HEK293 (cell line): ENCODE data around the gene SMIM5.

ENCODE experiments used
- CTCF ChIA-PET: fragments of 350-600 bp; formaldehyde crosslinking; extraction: SDS; loops from one replicate; lab custom pipeline; 2021; ENCODE audit warnings: antibody characterized with exemption; lab: Yijun Ruan, JAX
- POLR2A ChIA-PET: fragments of 300-600 bp; formaldehyde crosslinking; extraction: SDS; loops from one replicate; lab custom pipeline; 2020; ENCODE audit warnings: antibody characterized with exemption, inconsistent platforms; lab: Yijun Ruan, JAX
- H3K27ac ChIP-seq: fragments of 200-500 bp; sonication (Bioruptor generic); 2 replicates; pipeline ENCODE4 v1.5.1; 2014; ENCODE audit warnings: low read depth, low read length, control low read depth, inconsistent platforms; ENCODE audit errors: extremely low read depth
- H3K36me3 ChIP-seq, 2 experiments: fragments of 200-500 bp in 1 of 2; sonication (Bioruptor generic) in 1 of 2; 1 replicate in 1 of 2; 2 replicates in 1 of 2; pipeline ENCODE4 v1.5.1; 2014 to 2017; ENCODE audit warnings: inconsistent platforms in 2 of 2, low read length in 2 of 2; ENCODE audit not compliant: control insufficient read depth in 2 of 2, insufficient read depth in 1 of 2
- H3K4me1 ChIP-seq: fragments of 200-500 bp; sonication (Bioruptor generic); 2 replicates; pipeline ENCODE4 v1.5.1; 2014; ENCODE audit warnings: mild to moderate bottlenecking, low read length, inconsistent platforms; ENCODE audit not compliant: control insufficient read depth, insufficient read depth
- H3K4me3 ChIP-seq: 2 replicates; pipeline ENCODE4 v1.5.1; 2011; ENCODE audit warnings: low read depth, mild to moderate bottlenecking, control low read depth, low read length, moderate library complexity
- H3K9me3 ChIP-seq: fragments of 200-500 bp; sonication (Bioruptor generic); 2 replicates; pipeline ENCODE4 v1.5.1; 2014; ENCODE audit warnings: low read depth, low read length, inconsistent platforms; ENCODE audit not compliant: control insufficient read depth, insufficient read depth
- GLIS2 ChIP-seq: fragments of 450-650 bp; formaldehyde crosslinking; IDR thresholded peaks from 2 replicates; pipeline ENCODE4 v1.5.1; 2016; ENCODE audit warnings: missing biosample characterization, missing genetic modification characterization
- HOXD13 ChIP-seq: sonication (generic); formaldehyde crosslinking; IDR thresholded peaks from 2 replicates; pipeline ENCODE4 v1.8.0; 2022; ENCODE audit warnings: missing genetic modification reagents, borderline replicate concordance
- KLF1 ChIP-seq: fragments of 450-650 bp; formaldehyde crosslinking; IDR thresholded peaks from 2 replicates; pipeline ENCODE4 v1.5.1; 2016; ENCODE audit warnings: missing biosample characterization, missing genetic modification characterization
- KLF8 ChIP-seq: fragments of 450-650 bp; formaldehyde crosslinking; IDR thresholded peaks from 2 replicates; pipeline ENCODE4 v1.5.1; 2016; ENCODE audit warnings: missing biosample characterization, missing genetic modification characterization
- ZBTB21 ChIP-seq: fragments of 450-650 bp; formaldehyde crosslinking; IDR thresholded peaks from 2 replicates; pipeline ENCODE4 v1.5.1; 2017; ENCODE audit warnings: missing biosample characterization, missing genetic modification characterization
- ZBTB48 ChIP-seq: fragments of 450-650 bp; formaldehyde crosslinking; IDR thresholded peaks from 2 replicates; pipeline ENCODE4 v1.5.1; 2016; ENCODE audit warnings: missing biosample characterization, missing genetic modification characterization
- ZNF175 ChIP-seq: fragments of 450-650 bp; formaldehyde crosslinking; IDR thresholded peaks from 2 replicates; pipeline ENCODE4 v1.5.1; 2016; ENCODE audit warnings: missing biosample characterization, missing genetic modification characterization
- ZNF266 ChIP-seq: fragments of 450-650 bp; formaldehyde crosslinking; IDR thresholded peaks from 2 replicates; pipeline ENCODE4 v1.5.1; 2016; ENCODE audit warnings: missing biosample characterization, missing genetic modification characterization, low read depth
- ZNF354C ChIP-seq: fragments of 450-650 bp; formaldehyde crosslinking; IDR thresholded peaks from 2 replicates; pipeline ENCODE4 v1.5.1; 2016; ENCODE audit warnings: missing biosample characterization, missing genetic modification characterization, low read depth, borderline replicate concordance
- ZNF37A ChIP-seq: fragments of 450-650 bp; IDR thresholded peaks from 2 replicates; pipeline ENCODE4 v1.5.1; 2018; ENCODE audit warnings: missing biosample characterization, missing genetic modification characterization
- ZNF530 ChIP-seq: fragments of 450-650 bp; formaldehyde crosslinking; IDR thresholded peaks from 2 replicates; pipeline ENCODE4 v1.5.1; 2016; ENCODE audit warnings: low read depth, missing biosample characterization, missing genetic modification characterization
- ZNF626 ChIP-seq: fragments of 450-650 bp; sonication (Bioruptor Pico); formaldehyde crosslinking; IDR thresholded peaks from 2 replicates; pipeline ENCODE4 v1.5.1; 2018; ENCODE audit warnings: missing biosample characterization, missing genetic modification characterization, inconsistent platforms
- ZNF768 ChIP-seq: fragments of 450-650 bp; formaldehyde crosslinking; IDR thresholded peaks from 2 replicates; pipeline ENCODE4 v1.5.1; 2018; ENCODE audit warnings: missing biosample characterization, mild to moderate bottlenecking, missing genetic modification characterization
- ZNF791 ChIP-seq: fragments of 450-650 bp; formaldehyde crosslinking; IDR thresholded peaks from 2 replicates; pipeline ENCODE4 v1.5.1; 2016; ENCODE audit warnings: missing biosample characterization, missing genetic modification characterization
- TF ChIP-seq, protein P1 (sequence below): fragments of 450-650 bp; formaldehyde crosslinking; IDR thresholded peaks from 2 replicates; pipeline ENCODE4 v1.5.1; 2016; ENCODE audit warnings: missing biosample characterization, missing genetic modification characterization
- TF ChIP-seq, protein P2 (sequence below): fragments of 450-650 bp; formaldehyde crosslinking; IDR thresholded peaks from 2 replicates; pipeline ENCODE4 v1.5.1; 2016; ENCODE audit warnings: missing biosample characterization, missing genetic modification characterization
- TF ChIP-seq, protein P3 (sequence below): fragments of 450-650 bp; formaldehyde crosslinking; IDR thresholded peaks from 2 replicates; pipeline ENCODE4 v1.5.1; 2016; ENCODE audit warnings: missing biosample characterization, missing genetic modification characterization
- TF ChIP-seq, protein P4 (sequence below): fragments of 450-650 bp; formaldehyde crosslinking; IDR thresholded peaks from 2 replicates; pipeline ENCODE4 v1.5.1; 2016; ENCODE audit warnings: missing biosample characterization, missing genetic modification characterization, borderline replicate concordance

SMIM5 gene

DNA sequence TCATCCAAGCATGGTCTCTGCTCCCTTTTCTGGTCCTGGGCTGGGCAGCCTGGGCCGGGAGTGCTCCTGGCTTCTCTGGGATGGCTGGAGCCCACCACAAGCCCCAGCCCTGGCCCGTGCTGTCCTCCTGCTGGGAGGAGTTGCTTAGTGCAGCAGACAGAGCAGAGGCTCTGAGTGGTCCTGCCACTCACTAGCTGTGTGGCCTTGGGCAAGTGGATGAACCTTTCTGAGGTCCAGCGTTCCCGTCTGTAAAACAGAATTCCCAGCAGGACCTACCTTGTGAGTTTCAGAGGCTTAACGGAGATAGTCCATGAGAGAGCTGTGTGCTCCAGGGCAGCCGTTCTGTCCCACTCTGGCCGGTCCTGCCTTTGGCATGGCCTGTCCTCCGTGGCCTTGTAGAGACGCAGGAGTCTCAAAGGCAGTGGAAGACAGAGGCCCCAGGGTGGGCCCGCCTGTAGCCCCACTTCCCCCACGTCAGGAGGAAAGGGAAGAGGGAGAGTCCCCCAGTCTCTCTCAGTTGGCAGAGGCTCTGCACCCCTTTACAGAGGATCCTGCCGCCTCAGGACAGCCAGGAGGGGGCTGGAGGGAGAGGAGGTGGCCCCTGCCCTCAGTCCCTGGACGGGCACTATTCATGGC lies 37.8 kb upstream of the SMIM5 start:
- H3K4me3 ChIP-seq = no peak overlapping the region
- H3K36me3 ChIP-seq = no peaks in the 10 kb centered on the region
- ChIA-PET CTCF (interaction anchor here (0.7 to 1.1 kb wide), 3 partner anchors 17 to 113 kb away, joined by 3 to 4 read pairs (median 3); no protein-coding TSS in a partner anchor), POLR2A (no interaction called here)
- TF ChIP-seq, protein P1, sequence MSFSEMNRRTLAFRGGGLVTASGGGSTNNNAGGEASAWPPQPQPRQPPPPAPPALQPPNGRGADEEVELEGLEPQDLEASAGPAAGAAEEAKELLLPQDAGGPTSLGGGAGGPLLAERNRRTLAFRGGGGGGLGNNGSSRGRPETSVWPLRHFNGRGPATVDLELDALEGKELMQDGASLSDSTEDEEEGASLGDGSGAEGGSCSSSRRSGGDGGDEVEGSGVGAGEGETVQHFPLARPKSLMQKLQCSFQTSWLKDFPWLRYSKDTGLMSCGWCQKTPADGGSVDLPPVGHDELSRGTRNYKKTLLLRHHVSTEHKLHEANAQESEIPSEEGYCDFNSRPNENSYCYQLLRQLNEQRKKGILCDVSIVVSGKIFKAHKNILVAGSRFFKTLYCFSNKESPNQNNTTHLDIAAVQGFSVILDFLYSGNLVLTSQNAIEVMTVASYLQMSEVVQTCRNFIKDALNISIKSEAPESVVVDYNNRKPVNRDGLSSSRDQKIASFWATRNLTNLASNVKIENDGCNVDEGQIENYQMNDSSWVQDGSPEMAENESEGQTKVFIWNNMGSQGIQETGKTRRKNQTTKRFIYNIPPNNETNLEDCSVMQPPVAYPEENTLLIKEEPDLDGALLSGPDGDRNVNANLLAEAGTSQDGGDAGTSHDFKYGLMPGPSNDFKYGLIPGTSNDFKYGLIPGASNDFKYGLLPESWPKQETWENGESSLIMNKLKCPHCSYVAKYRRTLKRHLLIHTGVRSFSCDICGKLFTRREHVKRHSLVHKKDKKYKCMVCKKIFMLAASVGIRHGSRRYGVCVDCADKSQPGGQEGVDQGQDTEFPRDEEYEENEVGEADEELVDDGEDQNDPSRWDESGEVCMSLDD (tag by site-specific recombination) = no peak
- TF ChIP-seq ZNF768 (tag by site-specific recombination) (peak; percentile 9; the same call in 1 of the 2 replicates), ZNF175 (no peak), ZNF626 (tag by site-specific recombination) (no peak), ZNF266 (no peak), KLF8 (no peak)
- no peaks in the 10 kb centered on the region for H3K9me3 ChIP-seq
- H3K27ac ChIP-seq = no peak overlapping the region
- no peaks in the 10 kb centered on the region for H3K4me1 ChIP-seq

DNA sequence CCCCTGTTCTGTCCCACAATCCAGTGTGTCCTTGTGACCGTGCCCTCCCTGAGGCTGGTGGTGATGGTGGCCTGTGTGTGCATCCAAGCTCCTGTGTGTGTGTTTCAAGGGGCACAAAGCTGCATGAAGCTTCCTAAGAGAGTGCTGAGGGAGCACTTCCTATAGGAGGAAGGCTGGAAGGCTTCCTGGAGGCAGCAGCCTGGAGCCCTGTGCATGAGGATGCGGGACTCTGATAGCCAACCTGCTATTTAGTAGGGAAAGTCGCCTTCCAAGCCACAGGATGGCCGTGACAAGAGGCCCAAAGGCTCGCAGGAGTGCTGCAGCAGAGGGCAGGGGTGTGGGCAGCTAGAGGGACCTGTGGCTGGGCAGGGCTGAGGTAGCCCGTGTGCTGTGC lies 37.3 kb upstream of the SMIM5 start:
- no peaks in the 10 kb centered on the region for H3K36me3 ChIP-seq
- ChIA-PET POLR2A (no interaction called here), CTCF (interaction anchor here (0.5 to 1.1 kb wide), 4 partner anchors 37 to 190 kb away, joined by 3 to 4 read pairs (median 3); no protein-coding TSS in a partner anchor)
- H3K27ac ChIP-seq = no peak overlapping the region
- no peaks in the 10 kb centered on the region for H3K9me3 ChIP-seq
- no peak overlapping the region for H3K4me3 ChIP-seq
- TF ChIP-seq, protein P2, sequence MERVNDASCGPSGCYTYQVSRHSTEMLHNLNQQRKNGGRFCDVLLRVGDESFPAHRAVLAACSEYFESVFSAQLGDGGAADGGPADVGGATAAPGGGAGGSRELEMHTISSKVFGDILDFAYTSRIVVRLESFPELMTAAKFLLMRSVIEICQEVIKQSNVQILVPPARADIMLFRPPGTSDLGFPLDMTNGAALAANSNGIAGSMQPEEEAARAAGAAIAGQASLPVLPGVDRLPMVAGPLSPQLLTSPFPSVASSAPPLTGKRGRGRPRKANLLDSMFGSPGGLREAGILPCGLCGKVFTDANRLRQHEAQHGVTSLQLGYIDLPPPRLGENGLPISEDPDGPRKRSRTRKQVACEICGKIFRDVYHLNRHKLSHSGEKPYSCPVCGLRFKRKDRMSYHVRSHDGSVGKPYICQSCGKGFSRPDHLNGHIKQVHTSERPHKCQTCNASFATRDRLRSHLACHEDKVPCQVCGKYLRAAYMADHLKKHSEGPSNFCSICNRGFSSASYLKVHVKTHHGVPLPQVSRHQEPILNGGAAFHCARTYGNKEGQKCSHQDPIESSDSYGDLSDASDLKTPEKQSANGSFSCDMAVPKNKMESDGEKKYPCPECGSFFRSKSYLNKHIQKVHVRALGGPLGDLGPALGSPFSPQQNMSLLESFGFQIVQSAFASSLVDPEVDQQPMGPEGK (tag by site-specific recombination) = no peak
- TF ChIP-seq KLF1 (tag by site-specific recombination) (no peak), ZNF354C (tag by site-specific recombination) (no peak), ZNF530 (tag by site-specific recombination) (no peak), HOXD13 (CRISPR knock-in tag) (no peak), ZNF791 (tag by site-specific recombination) (no peak), ZNF37A (tag by site-specific recombination) (no peak), ZBTB48 (tag by site-specific recombination) (no peak), ZBTB21 (tag by site-specific recombination) (no peak), GLIS2 (tag by site-specific recombination) (no peak)
- TF ChIP-seq, protein P3, sequence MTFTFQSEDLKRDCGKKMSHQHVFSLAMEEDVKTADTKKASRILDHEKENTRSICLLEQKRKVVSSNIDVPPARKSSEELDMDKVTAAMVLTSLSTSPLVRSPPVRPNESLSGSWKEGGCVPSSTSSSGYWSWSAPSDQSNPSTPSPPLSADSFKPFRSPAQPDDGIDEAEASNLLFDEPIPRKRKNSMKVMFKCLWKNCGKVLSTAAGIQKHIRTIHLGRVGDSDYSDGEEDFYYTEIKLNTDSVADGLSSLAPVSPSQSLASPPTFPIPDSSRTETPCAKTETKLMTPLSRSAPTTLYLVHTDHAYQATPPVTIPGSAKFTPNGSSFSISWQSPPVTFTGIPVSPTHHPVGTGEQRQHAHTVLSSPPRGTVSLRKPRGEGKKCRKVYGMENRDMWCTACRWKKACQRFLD (tag by site-specific recombination) = no peak
- TF ChIP-seq, protein P4, sequence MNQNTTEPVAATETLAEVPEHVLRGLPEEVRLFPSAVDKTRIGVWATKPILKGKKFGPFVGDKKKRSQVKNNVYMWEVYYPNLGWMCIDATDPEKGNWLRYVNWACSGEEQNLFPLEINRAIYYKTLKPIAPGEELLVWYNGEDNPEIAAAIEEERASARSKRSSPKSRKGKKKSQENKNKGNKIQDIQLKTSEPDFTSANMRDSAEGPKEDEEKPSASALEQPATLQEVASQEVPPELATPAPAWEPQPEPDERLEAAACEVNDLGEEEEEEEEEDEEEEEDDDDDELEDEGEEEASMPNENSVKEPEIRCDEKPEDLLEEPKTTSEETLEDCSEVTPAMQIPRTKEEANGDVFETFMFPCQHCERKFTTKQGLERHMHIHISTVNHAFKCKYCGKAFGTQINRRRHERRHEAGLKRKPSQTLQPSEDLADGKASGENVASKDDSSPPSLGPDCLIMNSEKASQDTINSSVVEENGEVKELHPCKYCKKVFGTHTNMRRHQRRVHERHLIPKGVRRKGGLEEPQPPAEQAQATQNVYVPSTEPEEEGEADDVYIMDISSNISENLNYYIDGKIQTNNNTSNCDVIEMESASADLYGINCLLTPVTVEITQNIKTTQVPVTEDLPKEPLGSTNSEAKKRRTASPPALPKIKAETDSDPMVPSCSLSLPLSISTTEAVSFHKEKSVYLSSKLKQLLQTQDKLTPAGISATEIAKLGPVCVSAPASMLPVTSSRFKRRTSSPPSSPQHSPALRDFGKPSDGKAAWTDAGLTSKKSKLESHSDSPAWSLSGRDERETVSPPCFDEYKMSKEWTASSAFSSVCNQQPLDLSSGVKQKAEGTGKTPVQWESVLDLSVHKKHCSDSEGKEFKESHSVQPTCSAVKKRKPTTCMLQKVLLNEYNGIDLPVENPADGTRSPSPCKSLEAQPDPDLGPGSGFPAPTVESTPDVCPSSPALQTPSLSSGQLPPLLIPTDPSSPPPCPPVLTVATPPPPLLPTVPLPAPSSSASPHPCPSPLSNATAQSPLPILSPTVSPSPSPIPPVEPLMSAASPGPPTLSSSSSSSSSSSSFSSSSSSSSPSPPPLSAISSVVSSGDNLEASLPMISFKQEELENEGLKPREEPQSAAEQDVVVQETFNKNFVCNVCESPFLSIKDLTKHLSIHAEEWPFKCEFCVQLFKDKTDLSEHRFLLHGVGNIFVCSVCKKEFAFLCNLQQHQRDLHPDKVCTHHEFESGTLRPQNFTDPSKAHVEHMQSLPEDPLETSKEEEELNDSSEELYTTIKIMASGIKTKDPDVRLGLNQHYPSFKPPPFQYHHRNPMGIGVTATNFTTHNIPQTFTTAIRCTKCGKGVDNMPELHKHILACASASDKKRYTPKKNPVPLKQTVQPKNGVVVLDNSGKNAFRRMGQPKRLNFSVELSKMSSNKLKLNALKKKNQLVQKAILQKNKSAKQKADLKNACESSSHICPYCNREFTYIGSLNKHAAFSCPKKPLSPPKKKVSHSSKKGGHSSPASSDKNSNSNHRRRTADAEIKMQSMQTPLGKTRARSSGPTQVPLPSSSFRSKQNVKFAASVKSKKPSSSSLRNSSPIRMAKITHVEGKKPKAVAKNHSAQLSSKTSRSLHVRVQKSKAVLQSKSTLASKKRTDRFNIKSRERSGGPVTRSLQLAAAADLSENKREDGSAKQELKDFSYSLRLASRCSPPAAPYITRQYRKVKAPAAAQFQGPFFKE = no peak
- H3K4me1 ChIP-seq = no peaks in the 10 kb centered on the region
